Measurements from ENCODE around the gene SIRPA. TPM values are rescaled to one million over a fixed set of nuclear protein-coding genes. Genes with fewer than 3 reads are reported as not detected.
"Not testable (repeated sequence)": the region's sequence is repeated elsewhere in the genome, so short reads cannot be mapped to it uniquely, and the experiment has no call there.

Gene SIRPA
- total and polyA plus RNA-seq, 2 experiments from 2014 or later: 93.3 to 101 TPM

- in situ Hi-C loops (cut with MboI): no loop called here
- H3K79me2 ChIP-seq (ENCODE audit: insufficient read depth): peaks cover 90% of the 10 kb centered on the region
- 67 to 70% methylated on average over 12 of the region's 12 CpGs for WGBS, 2 experiments (ENCODE audit: low coverage in 1 of 2, low lambda C conversion rate in 2 of 2, missing lambda C conversion rate in 2 of 2)
- peaks cover 37% of the 10 kb centered on the region for H3K36me3 ChIP-seq (ENCODE audit: low read depth)
- no peak overlapping the region for H3K27ac ChIP-seq
- no peak overlapping the region for H2AFZ ChIP-seq
- H3K4me2 ChIP-seq (ENCODE audit: unreplicated experiment): no peak overlapping the region
- H3K27me3 ChIP-seq (replicated peaks; ENCODE audit: insufficient read depth): no peaks in the 10 kb centered on the region
- no peaks in the 10 kb centered on the region for H3K9me3 ChIP-seq (ENCODE audit: low read depth)
- TF ChIP-seq EZH2phosphoT487 (IDR thresholded peaks at IDR 0.05; ENCODE audit: insufficient read depth, low read depth) (no peak), EZH2 (IDR thresholded peaks at IDR 0.05; ENCODE audit: insufficient read depth, poor library complexity, severe bottlenecking) (no peak)
- H3K9ac ChIP-seq: no peak overlapping the region
- no peaks in the 10 kb centered on the region for H4K20me1 ChIP-seq (ENCODE audit: insufficient read depth)
- no peak overlapping the region for H3K4me3 ChIP-seq
- peaks cover 10% of the 10 kb centered on the region; the same call in 1 of the 2 replicates for H3F3A ChIP-seq (ENCODE audit: insufficient read depth)
- DNase-seq: no peak
- H3K9me2 ChIP-seq (ENCODE audit: insufficient read depth): no peaks in the 10 kb centered on the region
- H3K4me1 ChIP-seq (ENCODE audit: insufficient read depth): no peaks in the 10 kb centered on the region
Observed at GRCh38 chr20:1918491-1919165, 23.4 kb downstream of the SIRPA start.

DNA sequence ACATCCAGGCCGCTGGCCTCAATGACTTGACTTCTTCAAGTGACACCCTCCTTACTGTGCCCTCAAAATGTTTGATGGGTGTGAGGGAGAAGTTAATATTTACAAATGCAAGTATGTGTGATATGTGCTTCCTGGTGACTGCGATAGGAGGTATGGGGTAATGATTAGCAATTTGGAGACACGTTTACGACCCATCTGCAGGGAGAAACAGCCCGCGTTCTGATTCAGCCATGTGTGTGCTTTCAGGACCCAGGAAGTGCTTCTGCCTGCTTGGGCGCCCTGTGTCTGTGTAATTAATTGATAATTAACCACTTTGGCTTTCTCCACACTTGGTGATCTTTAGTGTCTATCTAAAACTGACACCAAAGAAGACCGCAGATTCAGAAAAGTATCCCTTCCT lies 25.0 kb downstream of the SIRPA start:
- Histone ChIP-seq H3K36me3 (ENCODE audit: low read depth) (peaks cover 42% of the 10 kb centered on the region), H3K79me2 (ENCODE audit: insufficient read depth) (peaks cover 90% of the 10 kb centered on the region), H3K27ac (0 out of 2 replicates have a peak overlapping the region, but pooled peaks have one; percentile 18), H3K9me2 (ENCODE audit: insufficient read depth) (no peaks in the 10 kb centered on the region), H3K4me3 (no peak overlapping the region), H2AFZ (no peak overlapping the region), H3K4me2 (ENCODE audit: unreplicated experiment) (no peak overlapping the region), H3K27me3 (replicated peaks; ENCODE audit: insufficient read depth) (no peaks in the 10 kb centered on the region), H4K20me1 (ENCODE audit: insufficient read depth) (no peaks in the 10 kb centered on the region), H3K4me1 (ENCODE audit: insufficient read depth) (no peaks in the 10 kb centered on the region), H3F3A (ENCODE audit: insufficient read depth) (peaks cover 10% of the 10 kb centered on the region; the same call in 1 of the 2 replicates), H3K9ac (0 out of 2 replicates have a peak overlapping the region, but pooled peaks have one; percentile 3), H3K9me3 (ENCODE audit: low read depth) (no peaks in the 10 kb centered on the region)
- TF ChIP-seq EZH2 (IDR thresholded peaks at IDR 0.05; ENCODE audit: insufficient read depth, poor library complexity, severe bottlenecking): no peak
- no peak for TF ChIP-seq EZH2phosphoT487 (IDR thresholded peaks at IDR 0.05; ENCODE audit: insufficient read depth, low read depth)
- WGBS, 2 experiments (ENCODE audit: low coverage in 1 of 2, low lambda C conversion rate in 2 of 2, missing lambda C conversion rate in 2 of 2): 67 to 68% methylated on average over 8 of the region's 8 CpGs
- peak; percentile 31 for DNase-seq
- in situ Hi-C loops (cut with MboI): no loop called here

- no peaks in the 10 kb centered on the region for H3K4me1 ChIP-seq (ENCODE audit: insufficient read depth)
- no peak for DNase-seq
- H3K9ac ChIP-seq: 0 out of 2 replicates have a peak overlapping the region, but pooled peaks have one; percentile 3
- H3K36me3 ChIP-seq (ENCODE audit: low read depth): peaks cover 36% of the 10 kb centered on the region
- no peaks in the 10 kb centered on the region for H3K9me2 ChIP-seq (ENCODE audit: insufficient read depth)
- no peaks in the 10 kb centered on the region for H3K9me3 ChIP-seq (ENCODE audit: low read depth)
- no peak overlapping the region for H3K4me2 ChIP-seq (ENCODE audit: unreplicated experiment)
- no peak overlapping the region for H3K4me3 ChIP-seq
- no peaks in the 10 kb centered on the region for H3K27me3 ChIP-seq (replicated peaks; ENCODE audit: insufficient read depth)
- H3K79me2 ChIP-seq (ENCODE audit: insufficient read depth): peaks cover 90% of the 10 kb centered on the region
- peaks cover 10% of the 10 kb centered on the region; the same call in 1 of the 2 replicates for H3F3A ChIP-seq (ENCODE audit: insufficient read depth)
- TF ChIP-seq EZH2phosphoT487 (IDR thresholded peaks at IDR 0.05; ENCODE audit: insufficient read depth, low read depth) (no peak), EZH2 (IDR thresholded peaks at IDR 0.05; ENCODE audit: insufficient read depth, poor library complexity, severe bottlenecking) (no peak)
- 40 to 49% methylated on average over 6 of the region's 6 CpGs for WGBS, 2 experiments (ENCODE audit: low coverage in 1 of 2, low lambda C conversion rate in 2 of 2, missing lambda C conversion rate in 2 of 2)
- in situ Hi-C loops (cut with MboI): no loop called here
- no peaks in the 10 kb centered on the region for H4K20me1 ChIP-seq (ENCODE audit: insufficient read depth)
- no peak overlapping the region for H2AFZ ChIP-seq
- 0 out of 2 replicates have a peak overlapping the region, but pooled peaks have one; percentile 18 for H3K27ac ChIP-seq
Observed at GRCh38 chr20:1920826-1921225, 25.6 kb downstream of the SIRPA start.

GRCh38 chr20:1921985-1922384 lies 26.8 kb downstream of the SIRPA start:
- H3K4me2 ChIP-seq (ENCODE audit: unreplicated experiment); H3K9me2 ChIP-seq (ENCODE audit: insufficient read depth); in situ Hi-C loops (cut with MboI); H3K27ac ChIP-seq; H3K4me3 ChIP-seq; H3K4me1 ChIP-seq (ENCODE audit: insufficient read depth); H2AFZ ChIP-seq; H3K27me3 ChIP-seq (replicated peaks; ENCODE audit: insufficient read depth); H4K20me1 ChIP-seq (ENCODE audit: insufficient read depth); H3K9ac ChIP-seq; DNase-seq; H3K9me3 ChIP-seq (ENCODE audit: low read depth): not testable (repeated sequence)
- Histone ChIP-seq H3K36me3 (ENCODE audit: low read depth) (peaks cover 24% of the 10 kb centered on the region), H3K79me2 (ENCODE audit: insufficient read depth) (peaks cover 80% of the 10 kb centered on the region), H3F3A (ENCODE audit: insufficient read depth) (peaks cover 10% of the 10 kb centered on the region; the same call in 1 of the 2 replicates)
- WGBS, 2 experiments (ENCODE audit: low coverage in 1 of 2, low lambda C conversion rate in 2 of 2, missing lambda C conversion rate in 2 of 2): 75 to 80% methylated on average over 4 of the region's 4 CpGs

Measured in GM23248 (cell line).